HEK293 (cell line): ENCODE results near the gene FAM118A.

Experiments used
- BCL11B ChIP-seq: fragments of 450-650 bp; formaldehyde crosslinking; IDR thresholded peaks from 2 replicates; pipeline ENCODE4 v1.5.1; 2016; ENCODE audit warnings: low read depth, missing biosample characterization, missing genetic modification characterization
- BCL6B ChIP-seq: fragments of 450-650 bp; formaldehyde crosslinking; IDR thresholded peaks from 2 replicates; pipeline ENCODE4 v1.5.1; 2017; ENCODE audit warnings: missing biosample characterization, missing genetic modification characterization
- ELK4 ChIP-seq: IDR thresholded peaks from 2 replicates; pipeline ENCODE4 v1.6.1; 2011; ENCODE audit warnings: mild to moderate bottlenecking, low read depth, low read length, borderline replicate concordance
- HOXA7 ChIP-seq: sonication (generic); formaldehyde crosslinking; IDR thresholded peaks from 2 replicates; pipeline ENCODE4 v1.8.1; 2022; ENCODE audit warnings: missing genetic modification reagents, borderline replicate concordance
- PRDM6 ChIP-seq: fragments of 450-650 bp; formaldehyde crosslinking; IDR thresholded peaks from 2 replicates; pipeline ENCODE4 v1.5.1; 2017; ENCODE audit warnings: missing biosample characterization, missing genetic modification characterization
- REPIN1 ChIP-seq: fragments of 450-650 bp; formaldehyde crosslinking; IDR thresholded peaks from 2 replicates; pipeline ENCODE4 v1.5.1; 2017; ENCODE audit warnings: missing biosample characterization, missing genetic modification characterization, low read depth
- SETDB1 ChIP-seq: IDR thresholded peaks from one replicate; pipeline ENCODE4 v1.6.1; 2017; ENCODE audit warnings: mild to moderate bottlenecking, low read length, moderate library complexity, mixed read lengths; ENCODE audit not compliant: insufficient read length
- ZBTB11 ChIP-seq: fragments of 450-650 bp; formaldehyde crosslinking; conservative IDR thresholded peaks from 2 replicates; pipeline ENCODE4 v1.5.1; 2016; ENCODE audit warnings: low read depth, missing biosample characterization, missing genetic modification characterization
- ZBTB20 ChIP-seq: fragments of 450-650 bp; formaldehyde crosslinking; IDR thresholded peaks from 2 replicates; pipeline ENCODE4 v1.5.1; 2016; ENCODE audit warnings: missing biosample characterization, missing genetic modification characterization
- ZBTB21 ChIP-seq: fragments of 450-650 bp; formaldehyde crosslinking; IDR thresholded peaks from 2 replicates; pipeline ENCODE4 v1.5.1; 2017; ENCODE audit warnings: missing biosample characterization, missing genetic modification characterization
- ZFP69B ChIP-seq: fragments of 450-650 bp; formaldehyde crosslinking; IDR thresholded peaks from 2 replicates; pipeline ENCODE4 v1.5.1; 2016; ENCODE audit warnings: missing biosample characterization, missing genetic modification characterization
- ZNF132 ChIP-seq: fragments of 450-650 bp; formaldehyde crosslinking; IDR thresholded peaks from 2 replicates; pipeline ENCODE4 v1.5.1; 2017; ENCODE audit warnings: missing biosample characterization, missing genetic modification characterization, borderline replicate concordance
- ZNF354C ChIP-seq: fragments of 450-650 bp; formaldehyde crosslinking; IDR thresholded peaks from 2 replicates; pipeline ENCODE4 v1.5.1; 2016; ENCODE audit warnings: missing biosample characterization, missing genetic modification characterization, low read depth, borderline replicate concordance
- ZNF423 ChIP-seq: fragments of 450-650 bp; formaldehyde crosslinking; IDR thresholded peaks from 2 replicates; pipeline ENCODE4 v1.5.1; 2016; ENCODE audit warnings: missing biosample characterization, missing genetic modification characterization
- ZNF596 ChIP-seq: fragments of 450-650 bp; IDR thresholded peaks from 2 replicates; pipeline ENCODE4 v1.5.0; 2018; ENCODE audit warnings: missing biosample characterization, mild to moderate bottlenecking, missing genetic modification characterization, moderate library complexity
- ZNF610 ChIP-seq: fragments of 450-650 bp; formaldehyde crosslinking; IDR thresholded peaks from 2 replicates; pipeline ENCODE4 v1.5.1; 2016; ENCODE audit warnings: missing biosample characterization, missing genetic modification characterization, borderline replicate concordance
- ZNF645 ChIP-seq: fragments of 450-650 bp; formaldehyde crosslinking; IDR thresholded peaks from 2 replicates; pipeline ENCODE4; 2016; ENCODE audit warnings: missing biosample characterization, missing genetic modification characterization
- ZNF76 ChIP-seq: fragments of 450-650 bp; formaldehyde crosslinking; IDR thresholded peaks from 2 replicates; pipeline ENCODE4; 2016; ENCODE audit warnings: low read depth, missing biosample characterization, missing genetic modification characterization, borderline replicate concordance
- ZNF791 ChIP-seq: fragments of 450-650 bp; formaldehyde crosslinking; IDR thresholded peaks from 2 replicates; pipeline ENCODE4 v1.5.1; 2016; ENCODE audit warnings: missing biosample characterization, missing genetic modification characterization
- ZNF792 ChIP-seq: fragments of 450-650 bp; formaldehyde crosslinking; IDR thresholded peaks from 2 replicates; pipeline ENCODE4 v1.5.1; 2016; ENCODE audit warnings: missing biosample characterization, missing genetic modification characterization
- ZSCAN16 ChIP-seq: fragments of 450-650 bp; formaldehyde crosslinking; IDR thresholded peaks from 2 replicates; pipeline ENCODE4 v1.5.1; 2016; ENCODE audit warnings: missing biosample characterization, missing genetic modification characterization
- ZSCAN18 ChIP-seq: fragments of 450-650 bp; formaldehyde crosslinking; IDR thresholded peaks from 2 replicates; pipeline ENCODE4 v1.5.1; 2016; ENCODE audit warnings: missing biosample characterization, missing genetic modification characterization
- ZSCAN30 ChIP-seq: fragments of 450-650 bp; IDR thresholded peaks from 2 replicates; pipeline ENCODE4 v1.5.1; 2018; ENCODE audit warnings: missing biosample characterization, mild to moderate bottlenecking, missing genetic modification characterization, moderate library complexity

Gene FAM118A

GRCh38 chr22:45268958-45269844, 40.5 kb upstream of the FAM118A start (continued):
- TF ChIP-seq ZBTB11 (no peak), ZNF423 (tag by site-specific recombination) (no peak), ZNF354C (tag by site-specific recombination) (no peak), ZNF610 (tag by site-specific recombination) (0 out of 2 replicates have a peak, but pooled peaks have one; percentile 21), REPIN1 (no peak), ZBTB20 (no peak), ZNF76 (tag by site-specific recombination) (no peak), ZSCAN18 (no peak), HOXA7 (no peak), ZFP69B (tag by site-specific recombination) (no peak), ELK4 (no peak), ZBTB21 (tag by site-specific recombination) (no peak), PRDM6 (tag by site-specific recombination) (no peak), ZNF791 (tag by site-specific recombination) (no peak), ZSCAN30 (tag by site-specific recombination) (no peak), ZNF596 (tag by site-specific recombination) (no peak), ZNF132 (no peak), BCL6B (no peak), ZSCAN16 (no peak), SETDB1 (no peak), BCL11B (tag by site-specific recombination) (no peak), ZNF792 (tag by site-specific recombination) (no peak), ZNF645 (no peak)
